Lower leg skin (tissue), 4 donors: ENCODE results near the gene MTRF1L. TPM values are rescaled to one million over a fixed set of nuclear protein-coding genes. Genes with fewer than 3 reads are reported as not detected.
"Not testable (repeated sequence)": the region's sequence is repeated elsewhere in the genome, so short reads cannot be mapped to it uniquely, and the experiment has no call there.

Experiments used
- DNase-seq, 2 donors: peaks; one replicate each; pipeline ENCODE4 v3.0.0-alpha.2; 2019; ENCODE audit warnings: low spot score in 2 of 2
- H3K4me3 ChIP-seq: fragments of 200-600 bp; sonication (generic); 2 replicates; pipeline ENCODE4 v1.5.1; 2017; ENCODE audit warnings: mild to moderate bottlenecking, low read depth; ENCODE audit not compliant: poor library complexity, severe bottlenecking
- CTCF ChIP-seq, 3 donors: fragments of 450-650 bp; IDR thresholded peaks; one replicate each; pipeline ENCODE4 v1.5.1; 2016; ENCODE audit warnings: antibody characterized with exemption in 3 of 3, mild to moderate bottlenecking in 3 of 3, moderate library complexity in 2 of 3
- POLR2A ChIP-seq, 2 donors: fragments of 450-650 bp; IDR thresholded peaks; one replicate each; pipeline ENCODE4 v1.6.1; 2016 to 2017; ENCODE audit warnings: antibody characterized with exemption in 2 of 2, mild to moderate bottlenecking in 1 of 2, moderate library complexity in 1 of 2
- WGBS, 2 donors: methylation state at CpG; one replicate each; pipeline ENCODE4 v1.1.5; 2018; 5-methylcytosine and 5-hydroxymethylcytosine counted together
- intact Hi-C: fragments of 100-400 bp; cut with DNase I; formaldehyde crosslinking; loops from one replicate; pipeline ENCODE4 v1.15.0; 2023; ENCODE audit warnings: low total_unique reads
- total RNA-seq, 4 donors: library from RNA; depleted of rRNA; stranded (reverse); fragments of >200 nt; gene quantifications; one replicate each; pipeline ENCODE4 v1.1.0, GENCODE V29; 2016

MTRF1L gene
- total RNA-seq, 4 donors from 2014 or later, result 15.9 to 19.7 (median 17.6) TPM

GRCh38 chr6:152986978-152987377 lies 15.5 kb downstream of the MTRF1L start:
- H3K4me3 ChIP-seq, result no peak overlapping the region
- TF ChIP-seq CTCF (IDR thresholded peaks at IDR 0.05) (no peak), POLR2A (IDR thresholded peaks at IDR 0.05) (no peak)
- intact Hi-C loops, result no loop called here
- 80 to 84% methylated on average over 2 of the region's 2 CpGs for WGBS, 2 donors
- DNase-seq, result no peak

- H3K4me3 ChIP-seq, intact Hi-C loops, DNase-seq: not testable (repeated sequence)
- WGBS, 2 donors, result 86 to 89% methylated on average over 11 of the region's 11 CpGs
Observed at GRCh38 chr6:152985300-152985699, 17.2 kb downstream of the MTRF1L start.

GRCh38 chr6:152984513-152984872 lies 18.0 kb downstream of the MTRF1L start:
- TF ChIP-seq POLR2A (IDR thresholded peaks at IDR 0.05), result no peak
- TF ChIP-seq CTCF (IDR thresholded peaks at IDR 0.05), result no peak
- intact Hi-C loops, result no loop called here
- 4 to 5% methylated on average over 7 of the region's 7 CpGs for WGBS, 2 donors
- H3K4me3 ChIP-seq, result no peak overlapping the region
- DNase-seq, result no peak

GRCh38 chr6:152983637-152984512 lies 18.6 kb downstream of the MTRF1L start:
- 0% methylated on average over 29 to 38 of the region's 38 CpGs for WGBS, 2 donors
- H3K4me3 ChIP-seq, result peak overlapping the region; percentile 72
- intact Hi-C loops, result no loop called here
- no peak for TF ChIP-seq CTCF (IDR thresholded peaks at IDR 0.05)
- no peak for TF ChIP-seq POLR2A (IDR thresholded peaks at IDR 0.05)
- DNase-seq, result peak; percentile 92 to 98

DNA sequence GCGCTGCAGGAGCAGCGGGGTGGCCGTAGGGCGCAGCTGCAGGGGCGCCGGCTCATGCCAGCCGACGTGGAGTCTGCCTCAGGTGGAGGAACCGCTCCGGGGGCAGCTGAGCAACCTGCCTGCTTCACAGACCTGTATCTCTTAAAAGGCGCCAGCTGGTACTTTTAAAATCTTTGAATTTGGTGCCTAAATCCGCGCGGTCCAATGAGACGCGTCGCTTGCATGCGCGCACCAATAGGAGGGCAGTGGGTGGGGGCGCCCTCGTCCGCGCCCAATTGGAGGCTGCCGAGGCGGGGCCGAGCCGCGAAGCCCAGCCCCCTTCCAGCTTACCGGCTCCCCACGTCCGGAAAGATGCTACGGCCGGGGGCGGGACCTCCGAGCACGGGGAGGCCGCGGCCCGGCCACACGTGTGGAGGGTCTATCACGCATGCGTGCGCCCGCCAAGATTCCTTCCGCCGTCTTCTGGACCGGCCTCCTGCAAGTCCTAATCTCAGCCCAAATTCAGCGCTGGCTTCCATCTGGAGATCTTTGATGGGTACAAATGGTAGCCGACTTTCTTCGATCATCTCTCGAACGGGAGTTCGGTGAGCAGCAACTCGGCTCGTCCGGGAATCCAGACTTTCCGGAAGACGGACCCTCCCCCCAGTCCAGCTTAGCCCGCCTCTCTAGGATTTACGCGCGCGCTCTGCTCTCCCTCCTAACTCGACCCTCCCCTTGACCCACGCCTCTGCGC lies 19.4 kb downstream of the MTRF1L start, which contains the start of gene FBXO5:
Gene FBXO5 (minus strand): TSS at position 138 of the 733 bp plus-strand sequence. CDS start 82 bp downstream, at position 56.
- peak within 1 kb of the TSS; percentile 72 for H3K4me3 ChIP-seq
- 1% methylated on average over 24 to 32 of the region's 66 CpGs for WGBS, 2 donors
- intact Hi-C loops, result no loop called here
- TF ChIP-seq CTCF (IDR thresholded peaks at IDR 0.05) (no peak), POLR2A (IDR thresholded peaks at IDR 0.05) (no peak)
- peak; percentile 96 to 99 for DNase-seq
